K562 (cell line): ENCODE data around the gene WDR35. TPM values are rescaled to one million over a fixed set of nuclear protein-coding genes. Genes with fewer than 3 reads are reported as not detected.
"Not testable (repeated sequence)": the region's sequence is repeated elsewhere in the genome, so short reads cannot be mapped to it uniquely, and the experiment has no call there.

ENCODE experiments used
- ATAC-seq: fragments of 200-7000 bp; cut with Tn5 transposase; 3 replicates; pipeline ENCODE4 v1.9.1; 2020; ENCODE audit warnings: moderate library complexity
- BruUV-seq: library from RNA; stranded (reverse); fragments of 400-500 nt; replicated peaks from 2 replicates; lab custom pipeline; 2021; lab: Mats Ljungman, UMichigan
- CTCF ChIA-PET: fragments of 300-600 bp; formaldehyde crosslinking; extraction: SDS; loops from one replicate; lab custom pipeline; 2021; ENCODE audit warnings: low intra/inter-chr PET ratio; lab: Yijun Ruan, JAX
- POLR2A ChIA-PET: fragments of 300-600, 350-650 bp; sonication (Branson Sonifier 250); formaldehyde crosslinking; extraction: SDS; loops from one replicate; lab custom pipeline; 2021; ENCODE audit warnings: antibody characterized with exemption, inconsistent platforms; lab: Yijun Ruan, JAX
- DNase-seq, 4 experiments: peaks; one replicate each; pipeline versions ENCODE4 v3.0.0 to v3.0.0-alpha.2; 2011 to 2018; ENCODE audit warnings: low spot score in 3 of 4, mixed read lengths in 3 of 4; ENCODE audit errors: extremely low read depth in 1 of 4
- FAIRE-seq: peaks from 2 replicates; lab custom pipeline; 2011; peaks lifted over from hg19 to GRCh38; lab: Jason Lieb, UNC
- H2AFZ ChIP-seq: 2 replicates; pipeline ENCODE4 v1.6.0; 2011; ENCODE audit warnings: low read depth, low read length, control low read depth, inconsistent platforms
- H3K27ac ChIP-seq: fragments of 200-600 bp; 3 replicates; pipeline ENCODE4 v1.8.0; 2011; ENCODE audit warnings: low read depth, mild to moderate bottlenecking, control low read depth, inconsistent platforms, low read length, moderate library complexity, mixed read lengths; ENCODE audit errors: extremely low read depth
- H3K27me3 ChIP-seq, 2 experiments: fragments of 300-600 bp in 1 of 2; 2 replicates in 1 of 2; 3 replicates in 1 of 2; pipeline versions ENCODE4 v1.6.0 to v1.8.0; 2011; ENCODE audit warnings: inconsistent platforms in 2 of 2, low read length in 2 of 2, mild to moderate bottlenecking in 1 of 2, mixed read lengths in 1 of 2, moderate library complexity in 1 of 2; ENCODE audit not compliant: control insufficient read depth in 2 of 2, insufficient read depth in 2 of 2
- H3K36me3 ChIP-seq: fragments of 300-600 bp; 3 replicates; pipeline ENCODE4 v1.8.0; 2011; ENCODE audit warnings: mild to moderate bottlenecking, low read length, inconsistent platforms; ENCODE audit not compliant: control insufficient read depth, insufficient read depth
- H3K4me1 ChIP-seq, 2 experiments: fragments of 200-600 bp in 1 of 2; replicated peaks in 1 of 2; 2 replicates in 1 of 2; 3 replicates in 1 of 2; pipeline versions ENCODE4 v1.5.1 to v1.8.0; 2011; ENCODE audit warnings: inconsistent platforms in 2 of 2, low read length in 2 of 2, mild to moderate bottlenecking in 1 of 2, mixed read lengths in 1 of 2, moderate library complexity in 1 of 2; ENCODE audit not compliant: control insufficient read depth in 2 of 2, insufficient read depth in 2 of 2
- H3K4me2 ChIP-seq: 2 replicates; pipeline ENCODE4 v1.6.1; 2011; ENCODE audit warnings: low read length, control low read depth, inconsistent platforms, mixed read lengths; ENCODE audit not compliant: insufficient read depth
- H3K4me3 ChIP-seq: fragments of 200-600 bp; sonication (generic), shearing (Covaris generic); 2 replicates; pipeline ENCODE4 v1.5.1; 2016; ENCODE audit warnings: control low read depth, inconsistent platforms
- H3K79me2 ChIP-seq: fragments of 200-600 bp; 3 replicates; pipeline ENCODE4 v1.8.0; 2011; ENCODE audit warnings: low read length, inconsistent platforms; ENCODE audit not compliant: control insufficient read depth, insufficient read depth
- H3K9ac ChIP-seq, 2 experiments: 2 replicates each; pipeline versions ENCODE4 v1.6.0 to v1.6.1; 2011; ENCODE audit warnings: low read depth in 2 of 2, low read length in 2 of 2, control low read depth in 1 of 2, inconsistent platforms in 1 of 2, mild to moderate bottlenecking in 1 of 2, mixed read lengths in 1 of 2; ENCODE audit not compliant: insufficient read depth in 1 of 2
- H3K9me1 ChIP-seq: one replicate; pipeline ENCODE4 v1.6.0; 2011; ENCODE audit warnings: inconsistent platforms, mild to moderate bottlenecking, low read length, moderate library complexity; ENCODE audit not compliant: control insufficient read depth, insufficient read depth
- H3K9me3 ChIP-seq: replicated peaks from 2 replicates; pipeline ENCODE4 v1.5.1; 2011; ENCODE audit warnings: low read depth, low read length, inconsistent platforms; ENCODE audit not compliant: control insufficient read depth, insufficient read depth
- H4K20me1 ChIP-seq: replicated peaks from 2 replicates; pipeline ENCODE4 v1.6.1; 2011; ENCODE audit warnings: low read length, inconsistent platforms, mixed read lengths; ENCODE audit not compliant: control insufficient read depth, insufficient read depth
- CBX1 ChIP-seq: sonication (generic); IDR thresholded peaks from 2 replicates; pipeline ENCODE4 v1.6.1; 2016; ENCODE audit warnings: antibody characterized with exemption, low read depth, mild to moderate bottlenecking
- CBX3 ChIP-seq, 2 experiments: IDR thresholded peaks; 1 replicate in 1 of 2; 2 replicates in 1 of 2; pipeline ENCODE4 v1.6.1; 2012; ENCODE audit warnings: inconsistent platforms in 2 of 2, low read length in 2 of 2, borderline replicate concordance in 1 of 2, control low read depth in 1 of 2
- CBX5 ChIP-seq: IDR thresholded peaks from 2 replicates; pipeline ENCODE4 v1.6.1; 2014; ENCODE audit warnings: low read depth, borderline replicate concordance
- KDM1A ChIP-seq, 2 experiments: fragments of 450-650 bp; IDR thresholded peaks; 2 replicates each; pipeline ENCODE4 v1.6.1; 2016; ENCODE audit warnings: mild to moderate bottlenecking in 2 of 2
- NR1H2 ChIP-seq: sonication (generic); formaldehyde crosslinking; IDR thresholded peaks from 2 replicates; pipeline ENCODE4 v1.4.0; 2020; ENCODE audit warnings: mild to moderate bottlenecking, missing genetic modification reagents
- TGIF2 ChIP-seq: sonication (generic); formaldehyde crosslinking; IDR thresholded peaks from 2 replicates; pipeline ENCODE4 v1.8.1; 2022; ENCODE audit warnings: mild to moderate bottlenecking, missing genetic modification reagents, moderate library complexity
- TRIM24 ChIP-seq, 2 experiments: fragments of 450-650 bp; IDR thresholded peaks; 2 replicates each; pipeline ENCODE4 v1.6.1; 2016
- TRIM28 ChIP-seq: fragments of 450-650 bp; IDR thresholded peaks from 2 replicates; pipeline ENCODE4 v1.6.1; 2017
- ZNF280A ChIP-seq: fragments of 450-650 bp; IDR thresholded peaks from 2 replicates; pipeline ENCODE4 v1.6.1; 2018; ENCODE audit warnings: mild to moderate bottlenecking, low read depth; ENCODE audit not compliant: partially characterized antibody
- WGBS: fragments of 100-300 bp; shearing (Covaris generic); methylation state at CpG from one replicate; pipeline ENCODE4 v1.1.6; 2016; ENCODE audit warnings: low coverage, mixed read lengths; ENCODE audit not compliant: insufficient coverage; ENCODE audit errors: missing lambda C conversion rate; 5-methylcytosine and 5-hydroxymethylcytosine counted together
- in situ Hi-C: fragments of 300-500 bp; cut with MboI; formaldehyde crosslinking; loops from 4 replicates; pipeline ENCODE4 v1.15.0; 2018; ENCODE audit warnings: inconsistent platforms, mixed read lengths
- intact Hi-C: fragments of 100-400 bp; cut with micrococcal nuclease; formaldehyde crosslinking; loops from 2 replicates; pipeline ENCODE4 v1.14.2; 2022
- polyA plus RNA-seq, 8 experiments: library from polyadenylated mRNA; depleted of rRNA in 4 of 8; stranded (reverse) in 5 of 8; unstranded in 3 of 8; fragments of >200 nt; fragmentation: Nextera tagmentation in 2 of 8; fragmentation: Illumina TruSeq in 1 of 8; extraction: Ambion mirVana in 2 of 8; extraction: Trizol in 1 of 8; gene quantifications; 2 replicates each; pipeline versions ENCODE4 v1.2.1 to v1.2.3, GENCODE V29; 2011 to 2014; ENCODE audit warnings: inconsistent platforms in 1 of 8, missing spikeins in 1 of 8
- total RNA-seq, 7 experiments: library from RNA; depleted of rRNA in 6 of 7; stranded (reverse); fragments of >200 nt in 6 of 7; fragmentation: Illumina TruSeq in 2 of 7; extraction: Trizol in 2 of 7; gene quantifications; 2 replicates each; pipeline versions ENCODE4 v1.2.1 to v1.2.3, GENCODE V29; 2011 to 2021; ENCODE audit warnings: low replicate concordance in 1 of 7
- TF ChIP-seq, protein P1 (sequence below), 2 experiments: fragments of 450-650 bp in 1 of 2; sonication (generic) in 1 of 2; formaldehyde crosslinking in 1 of 2; IDR thresholded peaks in 1 of 2; conservative IDR thresholded peaks in 1 of 2; 2 replicates each; pipeline versions ENCODE4 v1.6.1 to v1.8.1; 2016 to 2023; ENCODE audit warnings: mild to moderate bottlenecking in 2 of 2, moderate library complexity in 2 of 2, inconsistent platforms in 1 of 2, missing genetic modification reagents in 1 of 2

The WDR35 gene
- total and polyA plus RNA-seq, 9 of the 15 experiments (the other 6 are each of a cell fraction or from before 2014, with no cell fraction given) = 3.3 to 13.1 (median 8.0) TPM

DNA sequence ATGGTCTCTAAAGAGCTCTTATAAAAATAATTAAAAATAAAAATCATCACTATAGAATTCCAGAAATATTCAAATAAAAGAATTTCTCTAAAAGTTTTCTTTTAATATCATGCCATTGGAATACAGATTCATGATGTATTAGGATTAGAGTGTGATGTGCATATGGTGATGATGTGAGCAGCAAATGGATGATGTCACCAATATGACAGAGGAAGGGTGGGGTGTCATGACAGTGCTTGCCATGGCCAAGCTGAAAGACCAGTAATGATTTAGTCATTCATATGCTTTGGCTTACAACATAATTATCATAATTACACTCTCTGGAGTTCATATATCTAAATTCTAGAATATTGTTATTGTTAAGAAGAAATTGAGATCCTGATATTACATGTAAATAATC, 60.7 kb downstream of the WDR35 start:
- Histone ChIP-seq H3K9ac (no peak overlapping the region), H3K4me2 (no peak overlapping the region), H3K4me3 (no peak overlapping the region), H3K79me2 (no peaks in the 10 kb centered on the region), H3K27me3 (no peaks in the 10 kb centered on the region), H4K20me1 (no peaks in the 10 kb centered on the region), H3K27ac (no peak overlapping the region), H3K9me1 (no peaks in the 10 kb centered on the region), H3K9me3 (peaks cover 4% of the 10 kb centered on the region; the same call in 1 of the 2 replicates), H3K36me3 (peaks cover 8% of the 10 kb centered on the region), H2AFZ (no peak overlapping the region), H3K4me1 (no peaks in the 10 kb centered on the region)
- in situ Hi-C loops = no loop called here
- TF ChIP-seq, protein P1, sequence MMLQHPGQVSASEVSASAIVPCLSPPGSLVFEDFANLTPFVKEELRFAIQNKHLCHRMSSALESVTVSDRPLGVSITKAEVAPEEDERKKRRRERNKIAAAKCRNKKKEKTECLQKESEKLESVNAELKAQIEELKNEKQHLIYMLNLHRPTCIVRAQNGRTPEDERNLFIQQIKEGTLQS (IDR thresholded peaks at IDR 0.05) = peak; percentile 39; the same call in 1 of the 2 replicates
- TF ChIP-seq, protein P1 (CRISPR knock-in tag; conservative IDR thresholded peaks at IDR 0.05) = no peak
- TF ChIP-seq NR1H2 (CRISPR knock-in tag) (no peak), TGIF2 (CRISPR knock-in tag) (no peak)
- no peak for FAIRE-seq
- no peak for ATAC-seq
- ChIA-PET POLR2A (no interaction called here), CTCF (no interaction called here)
- BruUV-seq = no TSS peak
- intact Hi-C loops = no loop called here
- no peak for DNase-seq

DNA sequence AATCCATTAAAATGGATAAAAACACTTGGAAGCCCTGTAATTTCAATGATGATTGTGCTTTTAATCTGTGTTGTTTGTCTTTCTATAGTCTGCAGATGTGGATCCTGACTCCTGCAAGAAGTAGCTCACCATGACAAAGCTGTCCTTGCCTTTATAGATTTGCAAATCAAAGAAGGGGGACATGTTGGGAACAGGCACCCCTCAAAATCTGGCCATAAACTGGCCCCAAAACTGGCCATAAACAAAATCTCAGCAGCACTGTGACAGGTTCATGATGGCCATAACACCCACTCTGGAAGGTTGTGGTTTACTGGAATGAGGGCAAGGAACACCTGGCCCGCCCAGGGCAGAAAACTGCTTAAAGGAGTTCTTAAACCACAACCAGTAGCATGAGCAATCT, 62.1 kb downstream of the WDR35 start:
- intact Hi-C loops, H3K4me3 ChIP-seq, H3K79me2 ChIP-seq, H3K9me1 ChIP-seq, ATAC-seq, H3K27me3 ChIP-seq, H3K9me3 ChIP-seq, BruUV-seq, CTCF ChIA-PET, H3K9ac ChIP-seq, H4K20me1 ChIP-seq, H3K4me1 ChIP-seq, H2AFZ ChIP-seq, FAIRE-seq, H3K36me3 ChIP-seq, in situ Hi-C loops, H3K27ac ChIP-seq, H3K4me2 ChIP-seq: not testable (repeated sequence)
- peak in 1 of 4 experiments; percentile 13 for DNase-seq
- WGBS = 44% methylated on average over 1 of the region's 1 CpG
- TF ChIP-seq ZNF280A (peak; percentile 84), TRIM28 (peak; percentile 92), CBX3 (IDR thresholded peaks at IDR 0.05; ENCODE audit: borderline replicate concordance in 1 of 2, low read length in 2 of 2) (peak in 1 of 2 experiments; percentile 65; a peak in 1 of 3 replicates), TRIM24 (IDR thresholded peaks at IDR 0.05) (0 out of 4 replicates have a peak, but pooled peaks of 1 of the 2 experiments have one; percentile 26), CBX5 (peak; percentile 79; the same call in 1 of the 2 replicates), CBX1 (peak; percentile 51; the same call in 1 of the 2 replicates), KDM1A (IDR thresholded peaks at IDR 0.05) (peak; percentile 26 to 47; a peak in 2 of 4 replicates)
- POLR2A ChIA-PET = interaction anchor here (0.6 kb wide), 1 partner anchor 277 kb away, joined by 3 read pairs; no protein-coding TSS in a partner anchor
